HG03575 (cell line): ENCODE measurements around the gene THOC1.

ENCODE experiments used
- ATAC-seq: cut with Tn5 transposase; IDR thresholded peaks from one replicate; pipeline ENCODE4 v1.9.1; 2021; ENCODE audit not compliant: unreplicated experiment, insufficient number of reproducible peaks, low FRiP score; ENCODE audit errors: extremely low read depth

The THOC1 gene

GRCh38 chr18:227374-227773 is 40.5 kb downstream of the THOC1 start:
- ATAC-seq, result no peak

- ATAC-seq, result no peak
Observed at GRCh38 chr18:225745-226144, 42.1 kb downstream of the THOC1 start.

GRCh38 chr18:220708-221107 is 47.1 kb downstream of the THOC1 start:
- ATAC-seq, result no peak

- no peak for ATAC-seq
Observed at GRCh38 chr18:217532-218336, 50.1 kb downstream of the THOC1 start.

GRCh38 chr18:215448-216010 is 52.3 kb downstream of the THOC1 start:
- ATAC-seq, result no peak

DNA sequence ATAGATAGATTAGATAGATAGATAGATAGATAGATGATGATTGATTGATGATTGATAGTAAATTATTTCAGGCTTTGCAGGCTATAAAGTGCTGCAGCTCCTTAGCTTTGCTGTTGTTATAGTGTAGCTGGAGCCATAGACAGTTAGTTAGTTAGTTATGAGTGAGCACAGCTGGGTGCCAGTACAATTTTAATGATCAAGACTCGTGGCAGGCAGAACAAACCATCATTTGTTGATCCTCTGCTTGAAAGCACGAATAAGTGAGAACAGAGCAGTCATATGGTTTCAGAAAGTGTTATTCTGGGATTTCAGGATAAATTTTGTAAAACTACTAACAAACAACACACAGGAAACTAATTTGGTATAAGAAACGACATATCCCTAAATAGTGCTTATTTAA is 53.9 kb downstream of the THOC1 start:
- no peak for ATAC-seq

GRCh38 chr18:213505-213904 is 54.3 kb downstream of the THOC1 start:
- no peak for ATAC-seq

DNA sequence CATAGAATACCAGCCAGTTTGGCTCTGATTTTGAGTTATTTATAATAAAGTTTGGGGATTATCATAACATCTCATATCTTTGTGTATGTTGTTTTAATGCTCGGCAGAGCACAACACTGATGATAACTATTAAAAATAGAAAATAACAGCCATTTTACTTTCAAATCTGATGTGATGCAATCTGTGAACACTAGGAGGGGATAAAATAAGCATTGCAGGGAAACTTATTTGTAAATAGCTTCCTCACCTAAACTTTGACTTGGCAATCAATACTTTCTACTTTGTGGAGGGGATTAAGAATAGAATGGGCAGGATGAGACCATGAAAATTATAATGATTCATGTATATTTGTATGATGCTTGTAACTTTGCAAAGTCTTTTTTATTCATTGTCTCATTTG is 55.1 kb downstream of the THOC1 start:
- no peak for ATAC-seq

DNA sequence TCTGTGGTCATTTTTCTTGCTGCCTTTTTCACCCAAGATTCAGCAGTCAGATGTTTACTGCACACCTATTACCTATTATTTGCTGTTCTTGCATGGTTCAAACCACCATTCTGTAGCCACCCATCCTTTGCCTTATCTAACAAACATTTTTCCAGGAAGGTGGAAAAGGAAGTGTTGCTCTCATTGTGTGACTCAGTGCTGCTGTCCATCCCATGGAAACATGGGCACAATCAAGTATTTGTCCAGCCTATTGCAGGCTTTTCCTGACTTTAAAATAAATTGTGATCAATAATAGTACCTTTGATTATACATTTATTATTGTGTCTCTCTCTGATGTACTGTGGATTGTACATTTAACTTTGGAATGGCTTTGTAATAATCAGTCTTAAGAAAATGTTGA is 56.3 kb downstream of the THOC1 start:
- no peak for ATAC-seq

- ATAC-seq, result no peak
Observed at GRCh38 chr18:210733-211132, 57.1 kb downstream of the THOC1 start.

- no peak for ATAC-seq
Observed at GRCh38 chr18:210075-210474, 57.8 kb downstream of the THOC1 start.

- no peak for ATAC-seq
Observed at GRCh38 chr18:199768-200167, 68.1 kb downstream of the THOC1 start.

- ATAC-seq, result no peak
Observed at GRCh38 chr18:199214-199613, 68.6 kb downstream of the THOC1 start.

- no peak for ATAC-seq
Observed at GRCh38 chr18:195651-196050, 72.2 kb downstream of the THOC1 start.

DNA sequence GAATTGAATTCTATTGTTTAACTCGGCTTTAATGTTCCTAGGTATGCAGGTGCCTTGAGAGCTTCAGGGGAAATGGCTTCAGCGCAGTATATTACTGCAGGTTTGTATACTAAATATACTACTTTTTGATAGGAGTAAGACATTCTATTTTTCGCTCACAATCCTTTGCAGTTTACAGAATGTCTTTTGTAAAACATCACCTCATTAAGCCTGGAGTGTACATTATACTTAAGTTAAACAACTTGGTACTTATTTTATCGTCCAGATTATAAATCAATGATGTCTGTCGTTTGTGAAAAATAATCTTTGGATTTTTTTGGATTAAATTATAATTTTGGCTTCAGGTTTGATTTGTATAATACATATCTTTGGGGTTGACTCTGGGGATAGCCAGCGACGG is 75.0 kb downstream of the THOC1 start:
- ATAC-seq, result no peak

DNA sequence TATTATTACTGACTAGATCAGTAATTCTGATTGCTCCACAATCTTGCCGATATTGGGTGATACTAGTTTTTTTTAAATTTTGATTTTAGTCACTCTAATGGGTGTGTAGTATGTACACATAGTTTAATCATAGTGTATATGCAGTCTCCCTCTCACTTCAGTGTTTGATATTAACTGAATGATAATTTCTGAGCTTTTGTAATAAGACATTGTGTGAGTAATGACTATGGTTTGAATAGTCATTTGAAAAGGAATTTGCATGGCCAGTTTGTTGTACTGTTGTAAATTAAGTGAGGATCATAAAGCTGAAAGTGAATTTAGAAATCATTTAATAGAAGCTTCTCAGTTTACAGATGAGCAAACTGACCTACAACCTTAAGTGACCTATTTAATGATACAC is 76.1 kb downstream of the THOC1 start:
- no peak for ATAC-seq

GRCh38 chr18:189254-189653 is 78.6 kb downstream of the THOC1 start:
- ATAC-seq, result no peak

DNA sequence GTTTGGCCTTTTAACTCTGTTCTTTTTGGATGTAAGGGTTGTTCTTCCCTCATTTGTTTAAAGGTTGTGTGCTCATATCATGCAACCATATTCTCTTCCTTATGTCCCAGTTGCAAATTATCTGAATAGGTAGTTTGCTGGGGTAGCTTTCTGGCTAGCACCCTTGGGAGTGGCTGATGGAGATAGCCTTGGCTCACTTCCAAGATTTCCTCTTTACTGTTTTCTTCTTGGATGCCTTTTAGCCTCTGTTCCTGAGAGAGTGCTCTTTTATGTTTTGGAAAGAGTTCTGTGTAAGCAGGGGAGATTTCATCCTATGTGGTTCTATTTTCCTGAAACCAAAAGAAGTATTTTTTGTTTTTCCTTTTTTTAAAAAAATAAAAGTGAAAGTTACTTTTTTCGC is 84.1 kb downstream of the THOC1 start:
- ATAC-seq, result no peak

GRCh38 chr18:181711-182110 is 86.1 kb downstream of the THOC1 start:
- no peak for ATAC-seq

- no peak for ATAC-seq
Observed at GRCh38 chr18:179499-179898, 88.3 kb downstream of the THOC1 start.

DNA sequence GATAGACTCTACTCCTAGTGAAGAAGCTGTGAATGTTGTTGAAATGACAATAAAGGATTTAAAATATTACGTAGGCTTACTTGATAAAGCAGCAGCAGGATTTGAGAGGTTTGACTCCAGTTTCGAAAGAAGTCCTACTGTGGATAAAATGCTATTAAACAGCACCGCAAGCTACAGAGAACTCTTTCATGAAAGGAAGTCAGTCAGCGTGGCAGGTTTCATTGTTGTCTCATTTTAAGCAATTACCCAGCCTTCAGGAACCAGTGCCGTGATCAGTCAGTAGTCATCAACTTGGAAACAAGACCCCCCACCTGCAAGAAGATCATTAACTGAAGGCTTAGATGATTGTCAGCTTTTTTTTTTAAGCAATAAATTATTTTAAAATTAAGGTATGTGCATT is 95.5 kb downstream of the THOC1 start:
- ATAC-seq, result no peak
